ENCODE measurements around the gene DNAH1. TPM values are rescaled to one million over a fixed set of nuclear protein-coding genes. Genes with fewer than 3 reads are reported as not detected.

The DNAH1 gene
- total and polyA plus RNA-seq, 2 of the 13 experiments (the other 11 are each of a cell fraction or from before 2014, with no cell fraction given), result 0.64 to 3.5 TPM

DNA sequence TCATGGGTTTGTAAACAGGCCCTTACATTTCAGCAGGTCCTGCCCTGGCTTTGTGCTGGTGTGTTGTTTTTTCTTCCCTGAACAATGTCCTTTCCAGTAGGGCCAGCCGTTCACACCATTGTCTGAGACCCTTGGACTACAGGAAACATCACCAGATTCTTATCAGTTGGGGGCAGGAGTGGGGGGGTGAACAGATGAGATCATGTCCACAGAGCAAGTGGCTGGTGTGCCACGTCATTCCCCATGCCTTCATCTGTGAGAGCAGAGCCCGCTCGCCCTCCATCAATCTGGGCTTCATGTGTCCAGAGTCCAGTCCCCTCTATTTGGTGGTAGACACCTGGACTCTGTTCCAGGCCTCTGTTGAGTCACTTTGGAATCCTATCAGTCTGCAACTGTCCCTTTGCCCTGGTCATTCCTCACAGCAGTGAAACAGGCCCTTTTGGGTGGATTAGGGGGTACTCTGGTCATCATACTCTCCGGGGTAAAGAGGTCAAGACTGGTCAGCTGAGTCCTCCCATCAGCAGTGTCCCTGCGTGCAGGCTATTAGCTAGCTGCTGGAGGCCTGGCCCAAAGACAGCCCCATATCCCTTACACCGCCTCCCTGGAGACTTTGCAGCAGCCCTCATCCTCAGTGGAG, 113.8 kb downstream of the DNAH1 start (continued):
- TF ChIP-seq NFYC (CRISPR knock-in tag; IDR thresholded peaks at IDR 0.05), result peak; percentile 17
- TF ChIP-seq HES4 (CRISPR knock-in tag; IDR thresholded peaks at IDR 0.05; ENCODE audit: borderline replicate concordance), result no peak
- TF ChIP-seq SKI (IDR thresholded peaks at IDR 0.05; ENCODE audit: partially characterized antibody), result peak; percentile 90
- peak; percentile 38; the same call in 1 of the 2 replicates for TF ChIP-seq PITX1 (CRISPR knock-in tag; IDR thresholded peaks at IDR 0.05)
- TF ChIP-seq ZSCAN25 (CRISPR knock-in tag; IDR thresholded peaks at IDR 0.05), result peak; percentile 79
- TF ChIP-seq, protein P1, sequence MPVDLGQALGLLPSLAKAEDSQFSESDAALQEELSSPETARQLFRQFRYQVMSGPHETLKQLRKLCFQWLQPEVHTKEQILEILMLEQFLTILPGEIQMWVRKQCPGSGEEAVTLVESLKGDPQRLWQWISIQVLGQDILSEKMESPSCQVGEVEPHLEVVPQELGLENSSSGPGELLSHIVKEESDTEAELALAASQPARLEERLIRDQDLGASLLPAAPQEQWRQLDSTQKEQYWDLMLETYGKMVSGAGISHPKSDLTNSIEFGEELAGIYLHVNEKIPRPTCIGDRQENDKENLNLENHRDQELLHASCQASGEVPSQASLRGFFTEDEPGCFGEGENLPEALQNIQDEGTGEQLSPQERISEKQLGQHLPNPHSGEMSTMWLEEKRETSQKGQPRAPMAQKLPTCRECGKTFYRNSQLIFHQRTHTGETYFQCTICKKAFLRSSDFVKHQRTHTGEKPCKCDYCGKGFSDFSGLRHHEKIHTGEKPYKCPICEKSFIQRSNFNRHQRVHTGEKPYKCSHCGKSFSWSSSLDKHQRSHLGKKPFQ (CRISPR knock-in tag; IDR thresholded peaks at IDR 0.05; ENCODE audit: insufficient replicate concordance), result peak; percentile 100
- TF ChIP-seq GATAD2A (CRISPR knock-in tag; IDR thresholded peaks at IDR 0.05), result peak; percentile 88
- TF ChIP-seq, protein P2, sequence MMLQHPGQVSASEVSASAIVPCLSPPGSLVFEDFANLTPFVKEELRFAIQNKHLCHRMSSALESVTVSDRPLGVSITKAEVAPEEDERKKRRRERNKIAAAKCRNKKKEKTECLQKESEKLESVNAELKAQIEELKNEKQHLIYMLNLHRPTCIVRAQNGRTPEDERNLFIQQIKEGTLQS (CRISPR knock-in tag; IDR thresholded peaks at IDR 0.05), result peak; percentile 90
- TF ChIP-seq SP1 (IDR thresholded peaks at IDR 0.05), result no peak
- TF ChIP-seq SP1 (CRISPR knock-in tag; IDR thresholded peaks at IDR 0.05), result peak; percentile 52
- TF ChIP-seq ZBTB7A (CRISPR knock-in tag; IDR thresholded peaks at IDR 0.05), result peak; percentile 84
- TF ChIP-seq ZFAT (CRISPR knock-in tag; conservative IDR thresholded peaks at IDR 0.05), result no peak
- TF ChIP-seq, protein P3, sequence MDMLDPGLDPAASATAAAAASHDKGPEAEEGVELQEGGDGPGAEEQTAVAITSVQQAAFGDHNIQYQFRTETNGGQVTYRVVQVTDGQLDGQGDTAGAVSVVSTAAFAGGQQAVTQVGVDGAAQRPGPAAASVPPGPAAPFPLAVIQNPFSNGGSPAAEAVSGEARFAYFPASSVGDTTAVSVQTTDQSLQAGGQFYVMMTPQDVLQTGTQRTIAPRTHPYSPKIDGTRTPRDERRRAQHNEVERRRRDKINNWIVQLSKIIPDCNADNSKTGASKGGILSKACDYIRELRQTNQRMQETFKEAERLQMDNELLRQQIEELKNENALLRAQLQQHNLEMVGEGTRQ (IDR thresholded peaks at IDR 0.05; ENCODE audit: low read depth, low read length), result no peak
- TF ChIP-seq, protein P3 (CRISPR knock-in tag; IDR thresholded peaks at IDR 0.05; ENCODE audit: borderline replicate concordance), result no peak
- no peak for TF ChIP-seq NFE2L2 (IDR thresholded peaks at IDR 0.05; ENCODE audit: low read length)
- TF ChIP-seq NFE2 (CRISPR knock-in tag; IDR thresholded peaks at IDR 0.05), result no peak
- no peak for TF ChIP-seq NBN (conservative IDR thresholded peaks at IDR 0.05)
- TF ChIP-seq, protein P4, sequence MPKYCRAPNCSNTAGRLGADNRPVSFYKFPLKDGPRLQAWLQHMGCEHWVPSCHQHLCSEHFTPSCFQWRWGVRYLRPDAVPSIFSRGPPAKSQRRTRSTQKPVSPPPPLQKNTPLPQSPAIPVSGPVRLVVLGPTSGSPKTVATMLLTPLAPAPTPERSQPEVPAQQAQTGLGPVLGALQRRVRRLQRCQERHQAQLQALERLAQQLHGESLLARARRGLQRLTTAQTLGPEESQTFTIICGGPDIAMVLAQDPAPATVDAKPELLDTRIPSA (CRISPR knock-in tag; IDR thresholded peaks at IDR 0.05; ENCODE audit: borderline replicate concordance), result no peak
- peak; percentile 90 for TF ChIP-seq CREM (IDR thresholded peaks at IDR 0.05)
- TF ChIP-seq CREM (CRISPR knock-in tag; IDR thresholded peaks at IDR 0.05), result no peak
- TF ChIP-seq, protein P5, sequence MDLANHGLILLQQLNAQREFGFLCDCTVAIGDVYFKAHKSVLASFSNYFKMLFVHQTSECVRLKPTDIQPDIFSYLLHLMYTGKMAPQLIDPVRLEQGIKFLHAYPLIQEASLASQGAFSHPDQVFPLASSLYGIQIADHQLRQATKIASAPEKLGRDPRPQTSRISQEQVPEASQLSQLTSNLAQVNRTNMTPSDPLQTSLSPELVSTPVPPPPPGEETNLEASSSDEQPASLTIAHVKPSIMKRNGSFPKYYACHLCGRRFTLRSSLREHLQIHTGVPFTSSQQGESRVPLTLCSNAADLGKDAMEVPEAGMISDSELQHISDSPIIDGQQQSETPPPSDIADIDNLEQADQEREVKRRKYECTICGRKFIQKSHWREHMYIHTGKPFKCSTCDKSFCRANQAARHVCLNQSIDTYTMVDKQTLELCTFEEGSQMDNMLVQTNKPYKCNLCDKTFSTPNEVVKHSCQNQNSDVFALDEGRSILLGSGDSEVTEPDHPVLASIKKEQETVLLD (CRISPR knock-in tag; IDR thresholded peaks at IDR 0.05; ENCODE audit: low read depth), result no peak
- TF ChIP-seq ISL2 (CRISPR knock-in tag; IDR thresholded peaks at IDR 0.05), result 0 out of 2 replicates have a peak, but pooled peaks have one; percentile 23
- TF ChIP-seq HCFC1 (IDR thresholded peaks at IDR 0.05; ENCODE audit: low read depth, low read length), result no peak
- peak; percentile 86 for TF ChIP-seq ELF3 (CRISPR knock-in tag; IDR thresholded peaks at IDR 0.05)
